AG09319 (cell line): ENCODE data around the gene MFAP5.
"Not testable (repeated sequence)": the region's sequence is repeated elsewhere in the genome, so short reads cannot be mapped to it uniquely, and the experiment has no call there.

Experiments
- DNase-seq: peaks from one replicate; pipeline ENCODE4 v3.0.0-alpha.2; 2010; ENCODE audit warnings: low read depth; ENCODE audit errors: extremely low read depth
- CTCF ChIP-seq: IDR thresholded peaks from 2 replicates; pipeline ENCODE4 v1.5.1; 2011; ENCODE audit warnings: low read depth, mild to moderate bottlenecking, inconsistent platforms, low read length, moderate library complexity

The MFAP5 gene

GRCh38 chr12:8628731-8629130, 33.9 kb downstream of the MFAP5 start:
- TF ChIP-seq CTCF = no peak

GRCh38 chr12:8624750-8625149, 37.9 kb downstream of the MFAP5 start:
- not testable (repeated sequence) for DNase-seq

More at GRCh38 chr12:8628731-8629130, 33.9 kb downstream of the MFAP5 start:
- DNase-seq = no peak

GRCh38 chr12:8622646-8623045, 40.0 kb downstream of the MFAP5 start:
- no peak for TF ChIP-seq CTCF
- DNase-seq = no peak

- DNase-seq = no peak
- TF ChIP-seq CTCF = no peak
Observed at GRCh38 chr12:8615206-8615605, 47.4 kb downstream of the MFAP5 start.

GRCh38 chr12:8613881-8614280, 48.7 kb downstream of the MFAP5 start:
- not testable (repeated sequence) for DNase-seq

- DNase-seq = no peak
- TF ChIP-seq CTCF = no peak
Observed at GRCh38 chr12:8612629-8613028, 50.0 kb downstream of the MFAP5 start, which contains the start of gene AICDA. TSS of gene AICDA (minus strand) at chr12:8612859. CDS start at chr12:8612767, 92 bp downstream.

GRCh38 chr12:8609061-8609570, 53.5 kb downstream of the MFAP5 start:
- TF ChIP-seq CTCF = peak; percentile 46
- peak; percentile 4 for DNase-seq

- no peak for DNase-seq
Observed at GRCh38 chr12:8606890-8607289, 55.7 kb downstream of the MFAP5 start.

More at GRCh38 chr12:8606890-8607289, 55.7 kb downstream of the MFAP5 start:
- TF ChIP-seq CTCF = no peak
